OCI-LY3 (cell line): ENCODE data around the gene PSME3.

Experiments
- CTCF ChIP-seq: fragments of 200-600, 300-600 bp; sonication (generic); IDR thresholded peaks from 2 replicates; pipeline ENCODE4 v1.5.1; 2014; ENCODE audit warnings: antibody characterized with exemption, low read length, low read depth
- EZH2phosphoT487 ChIP-seq: fragments of 200-600 bp; shearing (Covaris generic); IDR thresholded peaks from 2 replicates; pipeline ENCODE4 v1.6.1; 2018; ENCODE audit warnings: antibody characterized with exemption, mixed run types, low read depth

- no peak for TF ChIP-seq CTCF
- no peak for TF ChIP-seq EZH2phosphoT487
Measured at GRCh38 chr17:42853968-42854790, 21.0 kb downstream of the PSME3 start.
